ENCODE results near the gene GPM6B. TPM values are rescaled to one million over a fixed set of nuclear protein-coding genes. Genes with fewer than 3 reads are reported as not detected.

Gene GPM6B
- total RNA-seq, 4 donors from 2014 or later, result 199 to 408 (median 299) TPM

- TF ChIP-seq CTCF (IDR thresholded peaks at IDR 0.05) (no peak), POLR2A (IDR thresholded peaks at IDR 0.05) (no peak), EP300 (IDR thresholded peaks at IDR 0.05) (no peak)
- no peak for DNase-seq (ENCODE audit: low spot score in 2 of 2)
- no peaks in the 10 kb centered on the region for H3K9me3 ChIP-seq
- no peaks in the 10 kb centered on the region for H3K36me3 ChIP-seq
- WGBS, 2 donors, result 78 to 94% methylated on average over 1 of the region's 1 CpG
- H3K4me1 ChIP-seq, result no peaks in the 10 kb centered on the region
- H3K4me3 ChIP-seq, result no peak overlapping the region
- H3K27ac ChIP-seq, result no peak overlapping the region
- H3K27me3 ChIP-seq, result no peaks in the 10 kb centered on the region
Measured at GRCh38 chrX:13843150-13843721, 26.3 kb upstream of the GPM6B start.

DNA sequence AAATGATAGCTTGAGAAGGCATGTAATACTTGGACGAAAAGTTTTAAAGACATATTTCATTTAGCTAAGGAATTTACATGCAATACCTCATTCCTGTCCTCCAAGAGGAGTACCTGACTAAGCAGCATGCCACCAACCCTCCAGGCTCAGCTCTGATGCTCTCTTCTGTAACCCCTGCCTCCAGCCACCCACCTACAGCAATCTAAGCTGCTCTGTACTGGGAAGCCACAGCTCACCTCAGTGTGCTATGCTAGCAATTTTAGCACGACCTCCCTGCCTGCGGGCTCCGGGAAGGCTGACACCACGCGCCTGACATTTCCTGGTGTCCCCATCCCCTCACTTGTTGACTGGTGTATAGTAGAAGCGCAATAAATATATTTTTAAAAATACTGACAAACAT is 23.2 kb upstream of the GPM6B start:
- H3K9me3 ChIP-seq, result no peaks in the 10 kb centered on the region
- H3K4me1 ChIP-seq, result no peaks in the 10 kb centered on the region

GRCh38 chrX:13837290-13837745 is 20.4 kb upstream of the GPM6B start:
- H3K27me3 ChIP-seq, result no peaks in the 10 kb centered on the region
- H3K9me3 ChIP-seq, result no peaks in the 10 kb centered on the region
- TF ChIP-seq POLR2A (IDR thresholded peaks at IDR 0.05) (no peak), CTCF (IDR thresholded peaks at IDR 0.05) (no peak), EP300 (IDR thresholded peaks at IDR 0.05) (no peak)
- H3K36me3 ChIP-seq, result no peaks in the 10 kb centered on the region
- WGBS, 2 donors, result 4 to 30% methylated on average over 7 of the region's 7 CpGs
- DNase-seq (ENCODE audit: low spot score in 2 of 2), result no peak
- H3K4me3 ChIP-seq, result no peak overlapping the region
- H3K27ac ChIP-seq, result peak overlapping the region in 2 of 4 donors; percentile 52 to 67
- H3K4me1 ChIP-seq, result no peaks in the 10 kb centered on the region

More for the DNA sequence above, 23.2 kb upstream of the GPM6B start:
- no peaks in the 10 kb centered on the region for H3K27me3 ChIP-seq
- H3K4me3 ChIP-seq, result no peak overlapping the region
- 73 to 90% methylated on average over 7 of the region's 7 CpGs for WGBS, 2 donors
- DNase-seq (ENCODE audit: low spot score in 2 of 2), result no peak
- peak overlapping the region in 1 of 4 donors; percentile 23 for H3K27ac ChIP-seq
- TF ChIP-seq EP300 (IDR thresholded peaks at IDR 0.05), result no peak
- TF ChIP-seq POLR2A (IDR thresholded peaks at IDR 0.05), result no peak
- TF ChIP-seq CTCF (IDR thresholded peaks at IDR 0.05), result no peak
- H3K36me3 ChIP-seq, result no peaks in the 10 kb centered on the region

DNA sequence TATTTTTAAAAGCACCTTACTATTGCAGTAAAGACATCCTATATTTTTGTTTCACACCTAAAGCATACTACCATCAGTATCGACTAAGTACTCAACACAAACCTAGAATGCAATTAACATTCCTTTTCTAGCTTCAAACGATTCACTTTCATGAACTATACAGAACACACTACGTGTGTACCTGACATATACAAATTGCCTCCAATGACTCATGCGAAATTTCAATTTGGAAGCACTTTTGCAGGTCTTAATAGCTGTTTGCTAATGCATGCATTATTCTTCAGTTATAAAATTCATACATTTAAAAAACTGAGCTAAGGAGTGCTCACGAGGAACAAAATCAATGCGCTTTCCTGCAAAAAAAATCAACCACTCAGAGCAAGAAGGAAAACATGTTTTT is 19.7 kb upstream of the GPM6B start:
- WGBS, 2 donors, result 61 to 71% methylated on average over 6 of the region's 6 CpGs
- H3K27me3 ChIP-seq, result no peaks in the 10 kb centered on the region
- TF ChIP-seq EP300 (IDR thresholded peaks at IDR 0.05) (no peak), CTCF (IDR thresholded peaks at IDR 0.05) (no peak), POLR2A (IDR thresholded peaks at IDR 0.05) (no peak)

DNA sequence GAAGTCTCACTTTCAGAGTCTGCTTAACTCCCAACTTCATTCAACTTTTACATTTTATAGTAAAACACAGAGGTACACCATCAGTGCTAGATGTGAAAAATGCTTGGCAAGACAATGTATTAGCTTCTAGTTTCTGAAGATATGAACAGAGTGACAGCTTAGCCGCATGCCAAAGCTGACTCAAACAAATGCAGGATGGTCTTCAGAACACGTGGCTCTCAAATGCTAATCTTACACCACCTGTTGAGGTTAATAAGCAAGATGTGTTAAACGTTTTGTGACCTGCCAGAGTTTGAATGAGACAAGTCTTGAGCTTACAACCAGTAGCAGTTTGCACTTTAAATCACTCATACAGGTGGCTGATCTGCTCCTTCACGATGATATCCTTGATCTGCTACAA is 18.9 kb upstream of the GPM6B start:
- no peak for TF ChIP-seq EP300 (IDR thresholded peaks at IDR 0.05)
- no peak for TF ChIP-seq CTCF (IDR thresholded peaks at IDR 0.05)
- TF ChIP-seq POLR2A (IDR thresholded peaks at IDR 0.05), result no peak
- Histone ChIP-seq H3K36me3 (no peaks in the 10 kb centered on the region), H3K4me1 (no peaks in the 10 kb centered on the region), H3K27ac (no peak overlapping the region), H3K4me3 (no peak overlapping the region), H3K27me3 (no peaks in the 10 kb centered on the region), H3K9me3 (no peaks in the 10 kb centered on the region)
- no peak for DNase-seq (ENCODE audit: low spot score in 2 of 2)
- WGBS, 2 donors, result 49 to 54% methylated on average over 4 of the region's 4 CpGs

More for the DNA sequence above, 19.7 kb upstream of the GPM6B start:
- Histone ChIP-seq H3K9me3 (no peaks in the 10 kb centered on the region), H3K36me3 (no peaks in the 10 kb centered on the region), H3K27ac (peak overlapping the region in 2 of 4 donors; percentile 52 to 67), H3K4me3 (no peak overlapping the region), H3K4me1 (no peaks in the 10 kb centered on the region)
- no peak for DNase-seq (ENCODE audit: low spot score in 2 of 2)

Data from tibial nerve (tissue), 4 donors.